Measurements from ENCODE around the gene KRT8.

GRCh38 chr12:52907092-52907810 is 2.4 kb upstream of the KRT8 start:
- TF ChIP-seq ZFX (IDR thresholded peaks at IDR 0.05) (no peak), CTCF (conservative IDR thresholded peaks at IDR 0.05) (no peak)
